ENCODE data around the gene KIF21B. TPM values are rescaled to one million over a fixed set of nuclear protein-coding genes. Genes with fewer than 3 reads are reported as not detected.

KIF21B gene
- total and polyA plus RNA-seq, 2 of the 8 experiments (the other 6 are each of a cell fraction or from before 2014, with no cell fraction given), result 10.8 to 26.5 TPM

DNA sequence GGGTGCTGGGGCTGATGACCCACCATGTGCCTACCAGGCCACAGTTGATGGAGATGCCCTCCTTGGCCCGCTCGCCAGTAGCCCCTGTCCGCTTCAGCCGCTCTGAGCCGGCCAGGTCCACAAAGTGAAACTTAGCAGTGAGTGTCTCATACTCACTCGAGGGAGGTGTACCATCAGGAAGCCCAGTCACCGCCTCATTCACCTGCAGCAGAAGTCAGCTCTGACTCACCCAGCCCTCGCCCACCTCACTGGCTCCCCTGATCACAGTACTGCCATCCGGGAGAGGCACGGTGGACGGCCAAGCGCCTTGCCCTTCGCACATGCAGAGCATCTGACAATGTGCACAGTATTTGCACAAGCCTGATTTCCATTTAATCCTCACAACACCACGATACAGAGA lies 18.8 kb downstream of the KIF21B start:
- Histone ChIP-seq H3K23me2 (ENCODE audit: low read depth, low read length) (peaks cover 10% of the 10 kb centered on the region; the same call in 1 of the 2 replicates), H3K14ac (ENCODE audit: insufficient read length) (no peak overlapping the region), H2BK15ac (ENCODE audit: low read length) (no peak overlapping the region), H3K9me3 (ENCODE audit: insufficient read depth in 2 of 2, low read depth in 1 of 2, low read length in 1 of 2) (no peaks in the 10 kb centered on the region), H3K4me1 (replicated peaks in 1 of 4; ENCODE audit: control insufficient read depth in 3 of 4, insufficient read depth in 4 of 4, low read length in 3 of 4) (peaks cover 0 to 1% (median under 1%) of the 10 kb centered on the region in 4 experiments; a peak in 2 of 7 replicates), H4K20me1 (replicated peaks in 1 of 2; ENCODE audit: control insufficient read depth in 1 of 2, insufficient read depth in 2 of 2, low read length in 2 of 2) (peaks cover 0 to 13% of the 10 kb centered on the region in 2 experiments), H3K27me3 (replicated peaks in 1 of 4; ENCODE audit: control insufficient read depth in 3 of 4, extremely low read depth in 1 of 4, insufficient read depth in 3 of 4, low read length in 3 of 4) (no peaks in the 10 kb centered on the region), H2BK5ac (ENCODE audit: low read depth, low read length) (no peak overlapping the region), H4K8ac (ENCODE audit: extremely low read depth, insufficient read depth, low read length) (no peak overlapping the region), H2BK120ac (replicated peaks; ENCODE audit: low read depth, low read length) (no peak overlapping the region), H3K9ac (replicated peaks in 1 of 4; ENCODE audit: extremely low read depth in 1 of 4, low read depth in 3 of 4, low read length in 3 of 4) (no peak overlapping the region), H2BK12ac (ENCODE audit: low read depth, low read length) (no peak overlapping the region), H2AK5ac (ENCODE audit: low read depth, low read length) (no peak overlapping the region), H4K91ac (replicated peaks; ENCODE audit: insufficient read length, low read length) (no peak overlapping the region), H3K27ac (ENCODE audit: low read depth, low read length) (no peak overlapping the region), H3K4me2 (ENCODE audit: insufficient read depth in 1 of 2, low read depth in 2 of 2, low read length in 2 of 2) (no peak overlapping the region), H2BK20ac (ENCODE audit: low read length) (no peak overlapping the region), H3K18ac (ENCODE audit: extremely low read depth, low read length) (no peak overlapping the region), H3K79me2 (ENCODE audit: control insufficient read depth in 1 of 2, insufficient read depth in 2 of 2, low read length in 2 of 2) (no peaks in the 10 kb centered on the region; a peak in 1 of 4 replicates), H3K56ac (replicated peaks; ENCODE audit: insufficient read length, low read depth, low read length) (no peak overlapping the region), H3K4ac (replicated peaks; ENCODE audit: insufficient read length, low read depth, low read length) (no peak overlapping the region), H3K23ac (ENCODE audit: insufficient read length) (no peak overlapping the region), H3K4me3 (ENCODE audit: extremely low read depth in 1 of 4, insufficient read depth in 2 of 4, low read depth in 3 of 4, low read length in 4 of 4) (no peak overlapping the region), H3K36me3 (ENCODE audit: control insufficient read depth in 2 of 4, insufficient read depth in 4 of 4, low read length in 3 of 4) (peaks cover 0 to 12% (median 3%) of the 10 kb centered on the region in 4 experiments; a peak in 5 of 8 replicates), H3K79me1 (ENCODE audit: low read depth, low read length) (peaks cover 3% of the 10 kb centered on the region; the same call in 1 of the 2 replicates), H2AFZ (ENCODE audit: low read length) (no peak overlapping the region), H4K5ac (ENCODE audit: insufficient read length, low read depth, low read length) (no peak overlapping the region)
- FAIRE-seq (no peak), DNase-seq (ENCODE audit: low read depth in 1 of 2, low spot score in 2 of 2) (no peak)
- 89% methylated on average over 14 of the region's 14 CpGs; no CpG with 5 or more reads in 1 of the 2 experiments for WGBS, 2 experiments (ENCODE audit: extremely low coverage in 1 of 2, insufficient coverage in 1 of 2, insufficient read length in 1 of 2, insufficient replicate concordance in 2 of 2, low coverage in 1 of 2, low lambda C conversion rate in 2 of 2, missing lambda C conversion rate in 1 of 2)
- ChIA-PET CTCF (ENCODE audit: partially characterized antibody) (interaction anchor here (0.6 to 3.8 kb wide), 12 partner anchors 10 to 995 kb away, joined by 3 to 24 read pairs (median 4); partner anchors contain the start of gene KIF21B), POLR2A (ENCODE audit: partially characterized antibody) (no interaction called here)
- TF ChIP-seq MAFK (IDR thresholded peaks at IDR 0.05; ENCODE audit: low read depth, low read length) (no peak), EZH2 (IDR thresholded peaks at IDR 0.05; ENCODE audit: low read depth, low read length, severe bottlenecking) (no peak), JUND (IDR thresholded peaks at IDR 0.05; ENCODE audit: low read length) (no peak), FOSL1 (IDR thresholded peaks at IDR 0.05; ENCODE audit: insufficient read depth, low read depth, low read length) (no peak), POU5F1 (IDR thresholded peaks at IDR 0.05; ENCODE audit: low read depth, low read length) (no peak), ASH2L (IDR thresholded peaks at IDR 0.05; ENCODE audit: low read length) (no peak), TBP (IDR thresholded peaks at IDR 0.05; ENCODE audit: low read depth, low read length) (no peak), SRF (IDR thresholded peaks at IDR 0.05; ENCODE audit: low read depth, low read length) (no peak), PHF8 (conservative IDR thresholded peaks at IDR 0.05; ENCODE audit: low read depth, low read length) (no peak)
